Glutamatergic neuron (in vitro differentiated cells): ENCODE results near the gene R3HCC1L. TPM values are rescaled to one million over a fixed set of nuclear protein-coding genes. Genes with fewer than 3 reads are reported as not detected.
A peak's percentile ranks its signal among the peaks of the same experiment; 100 is the strongest.

Source experiments
- DNase-seq: peaks from one replicate; pipeline ENCODE4 v3.0.0; 2022
- H3K27ac Mint-ChIP-seq: one replicate; pipeline ENCODE4 v1.8.0; 2020; ENCODE audit warnings: mild to moderate bottlenecking, mixed read lengths, inconsistent platforms; ENCODE audit not compliant: unreplicated experiment
- H3K27me3 Mint-ChIP-seq: one replicate; pipeline ENCODE4 v1.8.0; 2020; ENCODE audit warnings: mild to moderate bottlenecking, moderate library complexity, mixed read lengths, inconsistent platforms; ENCODE audit not compliant: unreplicated experiment
- H3K36me3 Mint-ChIP-seq: one replicate; pipeline ENCODE4 v1.8.0; 2020; ENCODE audit warnings: mild to moderate bottlenecking, mixed read lengths, inconsistent platforms; ENCODE audit not compliant: unreplicated experiment
- H3K4me1 Mint-ChIP-seq: one replicate; pipeline ENCODE4 v1.8.0; 2020; ENCODE audit warnings: mild to moderate bottlenecking, low read depth, mixed read lengths, inconsistent platforms; ENCODE audit not compliant: unreplicated experiment
- H3K4me3 Mint-ChIP-seq: one replicate; pipeline ENCODE4 v1.8.0; 2020; ENCODE audit warnings: mild to moderate bottlenecking, mixed read lengths, inconsistent platforms; ENCODE audit not compliant: unreplicated experiment
- H3K9me3 Mint-ChIP-seq: one replicate; pipeline ENCODE4 v1.8.0; 2020; ENCODE audit warnings: mild to moderate bottlenecking, moderate library complexity, mixed read lengths, inconsistent platforms; ENCODE audit not compliant: unreplicated experiment
- total RNA-seq: library from RNA; stranded (reverse); fragmentation: NEBNext Ultra II Directional; extraction: Animal tissue kit (Norgen Biotek cat#: 25700); gene quantifications from one replicate; pipeline ENCODE4 v1.2.1, GENCODE V29; 2021; ENCODE audit not compliant: unreplicated experiment
- TF ChIP-seq, protein P1 (sequence below): fragments of 200-600 bp; sonication (generic); IDR thresholded peaks from one replicate; pipeline ENCODE4 v1.5.0; 2021; ENCODE audit not compliant: partially characterized antibody, unreplicated experiment

Gene R3HCC1L
- total RNA-seq, 1 donor from 2014 or later: 13.6 TPM

- Mint-ChIP-seq H3K27me3 (peaks cover 8% of the 10 kb centered on the region), H3K4me3 (peak overlapping the region; percentile 1), H3K27ac (no peak overlapping the region), H3K4me1 (peaks cover 33% of the 10 kb centered on the region), H3K9me3 (peaks cover 8% of the 10 kb centered on the region), H3K36me3 (no peaks in the 10 kb centered on the region)
- TF ChIP-seq, protein P1, sequence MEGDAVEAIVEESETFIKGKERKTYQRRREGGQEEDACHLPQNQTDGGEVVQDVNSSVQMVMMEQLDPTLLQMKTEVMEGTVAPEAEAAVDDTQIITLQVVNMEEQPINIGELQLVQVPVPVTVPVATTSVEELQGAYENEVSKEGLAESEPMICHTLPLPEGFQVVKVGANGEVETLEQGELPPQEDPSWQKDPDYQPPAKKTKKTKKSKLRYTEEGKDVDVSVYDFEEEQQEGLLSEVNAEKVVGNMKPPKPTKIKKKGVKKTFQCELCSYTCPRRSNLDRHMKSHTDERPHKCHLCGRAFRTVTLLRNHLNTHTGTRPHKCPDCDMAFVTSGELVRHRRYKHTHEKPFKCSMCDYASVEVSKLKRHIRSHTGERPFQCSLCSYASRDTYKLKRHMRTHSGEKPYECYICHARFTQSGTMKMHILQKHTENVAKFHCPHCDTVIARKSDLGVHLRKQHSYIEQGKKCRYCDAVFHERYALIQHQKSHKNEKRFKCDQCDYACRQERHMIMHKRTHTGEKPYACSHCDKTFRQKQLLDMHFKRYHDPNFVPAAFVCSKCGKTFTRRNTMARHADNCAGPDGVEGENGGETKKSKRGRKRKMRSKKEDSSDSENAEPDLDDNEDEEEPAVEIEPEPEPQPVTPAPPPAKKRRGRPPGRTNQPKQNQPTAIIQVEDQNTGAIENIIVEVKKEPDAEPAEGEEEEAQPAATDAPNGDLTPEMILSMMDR: no peak
- DNase-seq: no peak
These were observed 122.2 kb downstream of the R3HCC1L start for GRCh38 chr10:98256692-98257091.

GRCh38 chr10:98257198-98257597 lies 122.7 kb downstream of the R3HCC1L start:
- peak overlapping the region; percentile 22 for H3K27ac Mint-ChIP-seq
- H3K36me3 Mint-ChIP-seq: no peaks in the 10 kb centered on the region
- TF ChIP-seq, protein P1: no peak
- peaks cover 8% of the 10 kb centered on the region for H3K9me3 Mint-ChIP-seq
- H3K4me1 Mint-ChIP-seq: peaks cover 29% of the 10 kb centered on the region
- H3K4me3 Mint-ChIP-seq: no peak overlapping the region
- H3K27me3 Mint-ChIP-seq: peaks cover 8% of the 10 kb centered on the region
- no peak for DNase-seq

DNA sequence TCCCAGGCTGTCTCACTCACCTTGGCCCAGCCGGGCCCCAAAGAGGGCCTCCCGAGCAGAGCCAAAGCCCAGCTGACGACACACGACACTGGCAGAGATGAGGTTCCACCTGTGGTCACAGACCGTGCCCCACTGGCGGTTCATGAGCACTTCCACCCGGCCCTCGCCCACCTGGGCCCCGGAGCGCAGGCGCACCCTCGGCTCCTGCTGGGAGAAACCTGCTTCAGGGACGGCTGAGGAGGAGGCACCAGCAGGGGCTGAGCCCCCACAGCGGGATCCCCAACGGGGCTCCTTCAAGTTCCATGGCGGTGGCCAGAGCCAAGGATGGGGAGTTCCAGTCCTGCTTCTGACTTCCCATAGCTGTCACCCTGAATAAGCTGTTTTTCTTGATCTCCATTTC lies 123.5 kb downstream of the R3HCC1L start:
- Mint-ChIP-seq H3K27me3 (peaks cover 8% of the 10 kb centered on the region), H3K4me3 (no peak overlapping the region), H3K4me1 (peaks cover 28% of the 10 kb centered on the region)

GRCh38 chr10:98258683-98259454 lies 124.4 kb downstream of the R3HCC1L start:
- Mint-ChIP-seq H3K27ac (no peak overlapping the region), H3K27me3 (peaks cover 8% of the 10 kb centered on the region), H3K9me3 (peaks cover 8% of the 10 kb centered on the region), H3K36me3 (no peaks in the 10 kb centered on the region), H3K4me1 (peaks cover 28% of the 10 kb centered on the region), H3K4me3 (no peak overlapping the region)
- DNase-seq: no peak
- TF ChIP-seq, protein P1: no peak

More for the DNA sequence above, 123.5 kb downstream of the R3HCC1L start:
- no peaks in the 10 kb centered on the region for H3K36me3 Mint-ChIP-seq
- TF ChIP-seq, protein P1: no peak
- H3K27ac Mint-ChIP-seq: no peak overlapping the region
- peaks cover 8% of the 10 kb centered on the region for H3K9me3 Mint-ChIP-seq
- DNase-seq: no peak

- no peak overlapping the region for H3K27ac Mint-ChIP-seq
- peaks cover 6% of the 10 kb centered on the region for H3K27me3 Mint-ChIP-seq
- H3K4me3 Mint-ChIP-seq: no peak overlapping the region
- H3K9me3 Mint-ChIP-seq: peaks cover 11% of the 10 kb centered on the region
- TF ChIP-seq, protein P1: no peak
- peaks cover 21% of the 10 kb centered on the region for H3K4me1 Mint-ChIP-seq
- DNase-seq: no peak
- H3K36me3 Mint-ChIP-seq: no peaks in the 10 kb centered on the region
These were observed 125.3 kb downstream of the R3HCC1L start for GRCh38 chr10:98259606-98260315.
